Vagina (tissue), 2 donors: ENCODE results near the gene ABTB1.

Source experiments
- POLR2A ChIP-seq, 2 donors: fragments of 450-650 bp; IDR thresholded peaks; one replicate each; pipeline ENCODE4 v1.6.1; 2017; ENCODE audit warnings: antibody characterized with exemption in 2 of 2, mild to moderate bottlenecking in 2 of 2, moderate library complexity in 2 of 2
- POLR2AphosphoS5 ChIP-seq, 2 donors: sonication (generic); formaldehyde crosslinking; IDR thresholded peaks; one replicate each; pipeline ENCODE4 v1.9.0; 2017; ENCODE audit warnings: antibody characterized with exemption in 2 of 2, mild to moderate bottlenecking in 2 of 2, low read depth in 1 of 2; ENCODE audit not compliant: insufficient read depth in 1 of 2
- TF ChIP-seq, protein P1 (sequence below), 3 experiments: fragments of 450-650 bp in 2 of 3; fragments of 200-600 bp in 1 of 3; sonication (generic) in 1 of 3; IDR thresholded peaks; one replicate each; pipeline ENCODE4 v1.5.1; 2017 to 2019; ENCODE audit warnings: antibody characterized with exemption in 3 of 3, mild to moderate bottlenecking in 2 of 3, moderate library complexity in 2 of 3

DNA sequence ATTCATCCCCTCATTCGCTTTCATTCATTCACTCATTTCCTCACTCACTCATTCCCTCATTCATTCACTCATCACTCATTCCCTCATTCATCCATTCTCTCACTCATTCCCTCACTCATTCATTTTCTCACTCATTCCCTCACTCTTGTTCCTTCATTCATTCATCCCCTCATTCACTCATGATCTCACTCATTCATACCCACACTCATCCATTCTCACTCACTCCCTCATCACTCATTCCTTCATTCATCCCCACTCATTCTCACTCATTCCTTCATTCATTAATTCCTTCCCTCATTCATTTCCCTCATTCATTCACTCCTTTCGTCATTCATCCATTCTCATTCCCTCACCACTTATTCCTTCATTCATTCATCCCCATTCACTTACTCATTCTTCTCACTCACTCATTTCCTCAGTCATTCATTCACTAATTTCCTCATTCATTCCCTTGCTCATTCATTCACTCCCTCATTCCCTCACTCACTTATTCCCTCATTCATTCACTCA is 14.5 kb downstream of the ABTB1 start:
- TF ChIP-seq, protein P1, sequence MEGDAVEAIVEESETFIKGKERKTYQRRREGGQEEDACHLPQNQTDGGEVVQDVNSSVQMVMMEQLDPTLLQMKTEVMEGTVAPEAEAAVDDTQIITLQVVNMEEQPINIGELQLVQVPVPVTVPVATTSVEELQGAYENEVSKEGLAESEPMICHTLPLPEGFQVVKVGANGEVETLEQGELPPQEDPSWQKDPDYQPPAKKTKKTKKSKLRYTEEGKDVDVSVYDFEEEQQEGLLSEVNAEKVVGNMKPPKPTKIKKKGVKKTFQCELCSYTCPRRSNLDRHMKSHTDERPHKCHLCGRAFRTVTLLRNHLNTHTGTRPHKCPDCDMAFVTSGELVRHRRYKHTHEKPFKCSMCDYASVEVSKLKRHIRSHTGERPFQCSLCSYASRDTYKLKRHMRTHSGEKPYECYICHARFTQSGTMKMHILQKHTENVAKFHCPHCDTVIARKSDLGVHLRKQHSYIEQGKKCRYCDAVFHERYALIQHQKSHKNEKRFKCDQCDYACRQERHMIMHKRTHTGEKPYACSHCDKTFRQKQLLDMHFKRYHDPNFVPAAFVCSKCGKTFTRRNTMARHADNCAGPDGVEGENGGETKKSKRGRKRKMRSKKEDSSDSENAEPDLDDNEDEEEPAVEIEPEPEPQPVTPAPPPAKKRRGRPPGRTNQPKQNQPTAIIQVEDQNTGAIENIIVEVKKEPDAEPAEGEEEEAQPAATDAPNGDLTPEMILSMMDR (IDR thresholded peaks at IDR 0.05), result no peak
- TF ChIP-seq POLR2A (IDR thresholded peaks at IDR 0.05), result no peak
- no peak for TF ChIP-seq POLR2AphosphoS5 (IDR thresholded peaks at IDR 0.05; ENCODE audit: insufficient read depth in 1 of 2, low read depth in 1 of 2)
